Left renal cortex interstitium (tissue), 4 donors: ENCODE results near the gene GRAMD1A. TPM values are rescaled to one million over a fixed set of nuclear protein-coding genes. Genes with fewer than 3 reads are reported as not detected.
"Not testable (repeated sequence)": the region's sequence is repeated elsewhere in the genome, so short reads cannot be mapped to it uniquely, and the experiment has no call there.

Experiments
- DNase-seq, 4 donors: peaks; one replicate each; pipeline ENCODE4 v3.0.0-alpha.2; 2013; ENCODE audit warnings: low read depth in 4 of 4, low spot score in 2 of 4, missing footprints in 1 of 4
- polyA plus RNA-seq, 4 donors: library from polyadenylated mRNA; unstranded; fragments of 120-200 nt; gene quantifications; one replicate each; pipeline ENCODE4 v1.2.1, GENCODE V29; 2013; ENCODE audit not compliant: insufficient read length in 4 of 4

Gene GRAMD1A
- polyA plus RNA-seq, 4 donors = 48.1 to 87.2 (median 61.3) TPM

DNA sequence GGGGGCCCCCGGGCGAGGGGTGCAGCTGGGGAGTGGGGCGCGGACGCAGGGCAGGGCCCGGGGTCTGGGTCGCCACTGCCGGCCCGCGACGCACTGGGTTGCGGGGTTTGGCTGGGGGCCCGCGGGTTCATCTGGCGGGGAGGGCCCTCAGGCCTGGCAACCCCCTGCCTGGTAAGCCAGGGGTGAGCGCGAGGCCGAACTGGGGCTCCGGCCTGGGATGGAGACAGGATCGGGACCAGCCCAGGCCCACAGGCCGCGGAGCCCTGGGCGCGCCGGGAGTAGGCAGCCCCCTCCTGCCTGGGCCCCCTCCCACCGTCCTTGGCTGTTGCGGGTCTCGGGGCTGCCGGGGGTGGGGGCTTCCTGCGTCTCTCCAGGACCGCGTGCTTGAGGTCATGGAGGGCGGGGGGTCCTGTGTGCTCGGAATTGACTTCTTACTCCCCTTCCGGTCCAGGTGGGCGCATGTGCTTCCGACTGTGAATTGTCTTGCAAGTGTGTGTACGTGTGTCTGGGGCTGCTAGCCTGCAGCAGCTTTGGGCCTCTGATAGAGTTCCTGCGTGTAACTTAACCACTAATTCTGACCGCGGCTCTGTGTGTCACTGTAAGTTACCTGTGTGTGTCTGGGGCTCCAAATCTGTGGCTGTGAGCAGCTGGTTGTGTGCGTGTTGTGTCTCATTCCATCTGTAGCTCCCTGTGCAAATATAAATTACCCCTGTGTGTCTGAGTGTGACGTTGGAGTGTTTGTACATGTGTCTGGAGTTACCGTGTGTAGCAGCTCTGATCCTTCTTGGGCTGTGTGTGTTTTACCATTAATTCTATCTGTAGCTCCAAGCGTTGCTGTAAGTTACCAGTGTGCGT lies 751 bp downstream of the GRAMD1A start:
- no peak for DNase-seq

DNA sequence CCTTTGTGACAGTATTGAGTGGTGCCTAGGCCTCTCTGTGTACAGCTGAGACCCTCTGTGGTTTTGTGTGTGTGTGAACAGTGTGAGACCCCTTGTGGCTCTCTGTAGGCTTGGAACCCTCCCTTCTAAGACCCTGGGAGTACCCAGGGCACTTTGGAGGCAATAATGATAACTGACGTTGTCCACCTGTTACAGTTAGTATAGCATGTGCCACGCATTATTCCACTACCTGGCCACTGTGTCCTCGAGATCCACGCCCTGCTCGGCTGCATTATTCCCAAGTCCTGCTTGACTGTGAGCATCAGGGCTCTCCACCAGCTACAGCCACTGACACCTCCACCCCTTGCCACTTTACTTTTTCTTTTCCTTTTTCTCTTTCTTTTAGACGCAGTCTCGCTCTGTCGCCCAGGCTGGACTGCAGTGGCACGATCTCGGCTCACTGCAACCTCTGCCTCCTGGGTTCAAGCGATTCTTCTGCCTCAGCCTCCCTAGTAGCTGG lies 2.0 kb downstream of the GRAMD1A start:
- no peak for DNase-seq

DNA sequence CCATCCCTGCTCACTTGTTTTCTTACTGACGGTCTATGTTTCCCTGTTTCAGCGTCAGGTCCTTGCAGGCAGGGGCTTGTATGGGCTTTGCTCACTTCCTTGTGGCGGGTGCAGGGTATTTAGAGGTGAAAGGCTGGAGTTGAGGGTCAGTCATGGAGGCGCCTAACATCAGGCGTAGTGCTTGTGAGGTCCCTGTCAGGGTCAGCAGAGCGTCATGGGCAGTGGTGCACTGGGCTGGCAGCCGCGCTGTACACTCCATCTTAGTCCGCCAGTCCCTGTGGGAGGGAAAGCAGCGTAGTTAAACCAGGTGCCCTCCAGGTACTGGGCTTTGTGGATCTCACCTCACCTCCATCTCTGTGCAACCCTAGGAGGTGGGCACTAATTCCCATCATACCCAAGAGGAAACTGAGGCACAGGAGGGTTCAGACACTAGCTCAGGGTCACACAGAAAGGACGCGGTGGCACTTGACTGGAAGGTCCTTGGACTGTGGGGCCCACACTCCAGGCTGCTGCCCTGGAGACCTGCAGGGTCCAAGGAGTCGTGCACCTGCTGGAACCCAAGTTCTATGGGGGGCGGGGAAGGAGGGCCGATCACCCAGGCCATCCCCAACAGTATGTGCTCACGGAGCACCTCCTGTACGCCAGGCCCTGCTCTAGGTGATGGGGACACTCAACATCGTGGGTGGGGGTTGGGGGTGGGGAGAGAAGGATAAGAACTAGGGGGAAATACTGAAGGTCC lies 4.6 kb downstream of the GRAMD1A start:
- no peak for DNase-seq

DNA sequence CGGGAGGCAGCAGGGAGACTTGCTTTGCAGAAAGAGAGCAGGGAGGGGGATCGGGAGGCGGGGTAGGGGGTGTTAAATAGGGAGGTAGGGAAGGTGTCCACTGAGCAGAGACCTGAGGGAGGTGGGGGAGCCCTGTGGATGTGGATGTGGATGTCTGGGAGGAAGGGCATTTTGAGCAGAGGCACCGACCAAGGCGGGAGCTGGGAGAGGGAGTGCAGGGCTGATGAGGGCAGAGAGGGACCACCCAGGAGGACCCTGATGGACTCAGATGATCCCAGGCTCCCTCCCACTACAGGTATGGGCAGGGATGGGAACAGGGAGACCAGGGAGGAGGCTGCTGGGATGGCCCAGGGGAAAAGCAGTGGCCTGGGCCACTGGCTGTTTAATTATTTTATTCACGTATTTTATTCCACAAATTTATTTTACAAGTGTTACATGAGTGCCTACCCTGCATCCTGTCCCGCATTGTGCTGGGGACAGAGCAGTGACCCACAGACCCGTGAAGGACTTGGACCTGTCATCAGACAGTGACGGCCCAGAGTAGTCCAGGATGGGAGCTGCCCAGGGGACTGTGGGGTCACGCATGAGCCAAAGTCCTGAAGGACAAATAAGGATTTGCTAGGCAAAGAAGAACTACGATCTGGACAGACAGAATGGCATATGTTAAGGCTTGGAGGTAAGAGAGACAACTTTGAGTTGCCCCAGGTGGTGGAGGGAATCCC lies 5.3 kb downstream of the GRAMD1A start:
- DNase-seq = no peak

DNA sequence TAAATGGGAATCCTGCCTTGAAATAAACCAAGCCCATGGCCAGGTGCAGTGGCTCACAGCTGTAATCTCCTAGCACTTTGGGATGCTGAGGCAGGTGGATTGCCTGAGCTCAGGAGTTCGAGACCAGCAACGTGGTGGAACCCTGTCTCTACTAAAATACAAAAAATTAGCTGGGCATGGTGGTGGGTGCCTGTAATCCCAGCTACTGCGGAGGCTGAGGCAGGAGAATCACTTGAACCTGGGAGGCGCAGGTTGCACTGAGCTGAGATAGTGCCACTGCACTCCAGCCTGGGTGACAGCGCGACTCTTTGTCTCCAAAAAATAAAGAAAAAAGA lies 5.9 kb downstream of the GRAMD1A start:
- DNase-seq = not testable (repeated sequence)

DNA sequence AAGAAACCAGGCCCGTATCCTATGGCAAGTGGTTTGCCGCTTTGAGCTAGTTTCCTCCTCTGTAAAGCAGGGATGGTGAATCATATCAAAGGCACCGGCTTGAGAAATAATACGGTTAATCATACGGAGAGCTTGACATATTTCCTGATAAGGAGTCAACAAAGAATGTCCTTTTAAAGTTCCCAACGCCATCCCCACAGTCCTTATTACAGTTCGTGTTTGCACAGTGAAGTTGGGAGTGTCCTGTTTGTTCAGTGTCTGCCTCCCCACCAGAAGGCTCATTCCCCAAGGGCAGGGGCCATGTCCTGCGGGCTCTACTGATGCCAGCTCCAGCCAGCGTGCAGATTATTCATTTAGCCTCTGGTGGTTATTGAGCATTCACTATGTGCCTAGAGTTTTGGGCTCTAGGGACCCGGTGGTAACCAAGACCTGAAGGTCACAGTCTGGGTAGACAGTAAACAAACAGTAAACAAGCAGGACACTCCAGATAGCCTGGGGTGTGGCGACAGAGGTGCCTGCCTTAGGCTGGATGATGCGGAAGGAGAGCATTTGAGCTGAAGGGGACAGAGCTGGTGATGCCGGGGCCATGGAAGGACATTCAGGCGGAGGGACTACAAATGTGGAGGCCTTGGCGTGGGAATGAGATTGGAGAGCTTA lies 6.3 kb downstream of the GRAMD1A start:
- no peak for DNase-seq

DNA sequence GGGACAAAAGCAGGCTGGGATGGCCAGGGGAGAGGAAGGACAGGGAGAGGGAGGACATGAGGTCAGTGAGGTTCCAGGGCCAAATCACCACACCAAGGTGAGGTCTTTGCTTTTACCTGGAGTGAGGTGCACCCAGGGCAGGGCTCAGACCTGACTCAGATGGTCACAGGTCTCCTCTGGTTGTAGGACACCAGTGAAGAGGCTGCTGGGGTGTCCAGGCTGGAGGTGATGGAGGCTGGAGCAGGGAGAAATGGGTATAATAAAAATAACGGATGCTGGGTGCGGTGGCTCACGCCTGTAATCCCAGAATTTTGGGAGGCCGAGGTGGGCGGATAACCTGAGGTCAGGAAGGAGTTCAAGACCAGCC lies 6.9 kb downstream of the GRAMD1A start:
- no peak for DNase-seq

DNA sequence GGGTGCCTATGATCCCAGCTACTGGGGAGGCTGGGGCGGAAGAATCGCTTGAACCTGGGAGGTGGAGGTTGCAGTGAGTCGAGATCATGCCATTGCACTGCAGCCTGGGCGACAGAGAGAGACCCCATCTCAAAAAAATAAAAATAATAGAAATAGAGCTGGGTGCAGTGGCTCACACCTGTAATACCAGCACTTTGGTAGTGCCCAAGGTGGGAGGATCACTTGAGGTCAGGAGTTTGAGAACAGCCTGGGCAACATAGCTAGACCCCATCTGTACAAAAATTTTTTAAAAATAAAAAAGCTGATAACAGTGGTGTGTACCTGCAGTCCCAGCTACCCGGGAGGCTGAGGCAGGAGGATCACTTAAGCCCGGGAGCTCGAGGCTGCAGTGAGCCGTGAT lies 7.3 kb downstream of the GRAMD1A start:
- not testable (repeated sequence) for DNase-seq

DNA sequence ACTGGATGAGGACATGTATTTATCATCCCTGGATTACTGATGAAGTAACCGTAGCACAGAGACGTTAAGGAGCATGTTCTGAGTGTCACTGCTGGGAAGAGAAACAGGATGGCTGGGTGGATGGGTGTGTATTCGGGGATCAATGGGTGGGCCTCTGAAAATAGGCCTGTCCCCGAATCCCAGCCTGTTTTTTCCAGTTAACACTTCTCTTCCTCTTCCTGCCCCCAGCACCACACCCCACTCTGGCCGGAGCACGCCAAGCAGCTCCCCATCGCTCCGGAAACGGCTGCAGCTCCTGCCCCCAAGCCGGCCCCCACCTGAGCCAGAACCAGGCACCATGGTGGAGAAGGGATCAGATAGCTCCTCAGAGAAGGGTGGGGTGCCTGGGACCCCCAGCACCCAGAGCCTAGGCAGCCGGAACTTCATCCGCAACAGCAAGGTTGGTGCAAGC lies 8.8 kb downstream of the GRAMD1A start:
- no peak for DNase-seq

DNA sequence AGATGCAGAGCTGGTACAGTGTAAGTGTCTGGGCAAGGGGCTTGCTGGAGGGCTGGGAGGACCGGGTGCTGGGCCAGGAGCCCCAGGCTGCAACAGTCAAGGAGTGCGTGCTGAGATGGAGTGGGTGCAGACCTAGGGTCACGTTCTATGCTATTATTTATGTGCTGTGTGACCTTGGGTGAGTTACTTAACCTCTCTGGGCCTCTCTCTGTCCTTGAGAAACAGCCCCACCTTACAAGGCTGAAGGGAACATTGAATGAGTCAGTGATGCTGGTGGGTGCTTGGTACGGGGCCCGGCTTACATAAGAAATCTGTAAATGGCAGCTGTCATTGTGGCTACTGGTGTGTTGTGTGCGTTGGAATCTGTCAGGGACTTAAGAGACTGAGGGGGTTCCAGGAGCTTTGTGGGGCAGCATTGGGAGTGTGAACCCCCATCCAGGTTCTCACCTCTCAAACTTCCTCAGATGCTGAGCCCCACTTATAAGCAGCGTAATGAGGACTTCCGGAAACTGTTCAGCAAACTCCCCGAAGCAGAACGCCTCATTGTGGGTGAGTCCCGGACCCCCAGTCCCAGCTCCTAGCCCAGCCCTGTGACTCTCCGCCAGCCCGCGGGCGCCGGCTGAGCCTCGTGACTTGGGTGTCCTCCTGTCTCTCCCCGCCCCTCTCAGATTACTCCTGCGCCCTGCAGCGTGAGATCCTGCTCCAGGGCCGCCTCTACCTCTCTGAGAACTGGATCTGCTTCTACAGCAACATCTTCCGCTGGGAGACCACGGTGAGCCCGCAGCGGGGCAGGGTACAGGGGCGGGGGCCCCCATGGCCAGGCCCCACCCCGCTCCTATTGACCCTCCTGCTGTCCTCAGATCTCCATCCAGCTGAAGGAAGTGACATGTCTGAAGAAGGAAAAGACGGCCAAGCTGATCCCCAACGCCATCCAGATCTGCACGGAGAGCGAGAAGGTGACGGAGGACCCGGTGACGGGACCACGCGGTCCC lies 9.6 kb downstream of the GRAMD1A start:
- DNase-seq = no peak

DNA sequence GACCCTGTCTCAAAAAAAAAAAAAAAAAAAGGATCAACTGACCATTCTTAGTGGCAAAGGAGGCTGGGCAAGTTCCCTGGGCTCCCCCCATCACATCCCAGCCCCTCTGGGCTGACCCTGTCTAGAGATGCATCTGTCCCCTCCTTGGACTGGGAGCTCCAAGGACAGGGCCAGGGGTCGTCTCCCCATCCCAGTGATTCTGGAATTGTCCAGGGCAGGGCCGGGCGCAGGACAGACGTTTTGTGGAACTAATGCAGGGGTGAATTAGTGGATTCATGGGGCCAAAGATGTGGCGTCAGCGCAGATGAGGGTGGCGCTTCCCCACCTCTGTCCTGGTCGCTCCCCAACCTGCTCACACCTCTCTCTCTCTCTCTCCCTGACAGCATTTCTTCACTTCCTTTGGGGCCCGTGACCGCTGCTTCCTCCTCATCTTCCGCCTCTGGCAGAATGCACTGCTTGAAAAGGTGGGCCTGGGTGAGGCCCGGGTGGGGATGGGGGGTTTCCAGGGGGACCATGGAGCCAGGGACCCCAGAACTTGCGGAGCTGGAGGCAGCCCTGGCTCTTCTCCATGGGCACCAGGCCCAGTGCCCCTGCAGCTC lies 11.1 kb downstream of the GRAMD1A start:
- no peak for DNase-seq

DNA sequence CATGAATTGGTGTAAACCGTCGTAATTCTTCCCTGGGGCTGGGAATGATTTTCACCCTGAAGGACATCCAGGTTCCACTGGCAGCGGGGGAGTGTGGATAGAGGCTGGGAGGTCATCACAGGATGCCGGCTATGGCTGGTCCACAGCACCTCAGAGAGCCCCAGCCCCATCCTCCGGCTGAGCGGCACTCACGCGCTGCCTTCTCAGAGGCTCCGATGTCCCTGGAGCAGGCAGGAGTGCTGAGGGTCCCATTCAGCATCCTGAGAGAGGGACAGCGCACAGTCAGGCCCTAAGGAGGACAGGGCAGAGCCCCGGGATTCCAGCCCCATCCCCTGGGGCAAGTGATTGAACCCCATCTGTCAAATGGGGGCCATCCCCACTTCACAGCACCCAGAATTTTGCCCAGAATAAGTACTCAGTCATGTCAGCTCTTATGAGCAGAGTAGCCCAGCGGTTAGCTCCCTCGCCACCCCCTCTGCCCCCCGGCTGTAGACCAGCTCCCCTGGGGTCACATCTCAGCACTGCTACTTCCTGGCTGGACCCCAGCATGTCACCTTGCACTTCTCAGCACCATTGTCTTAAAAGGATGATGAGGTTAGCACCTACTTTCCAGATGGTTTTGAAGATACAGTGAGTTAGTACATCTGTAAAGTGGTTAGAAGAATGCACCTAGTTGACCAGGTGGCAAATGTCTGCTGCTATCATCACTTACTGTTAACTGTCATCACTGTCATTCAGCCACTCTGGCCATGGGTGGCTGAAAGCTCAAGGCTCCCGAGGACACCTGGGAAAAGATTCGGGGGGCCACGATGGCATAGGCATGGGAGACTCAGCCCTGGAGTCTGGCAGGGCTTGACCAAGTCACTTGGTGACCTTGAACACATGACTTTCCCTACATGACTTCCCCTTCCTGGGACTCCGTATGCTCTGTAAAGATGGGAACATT lies 11.9 kb downstream of the GRAMD1A start:
- no peak for DNase-seq

DNA sequence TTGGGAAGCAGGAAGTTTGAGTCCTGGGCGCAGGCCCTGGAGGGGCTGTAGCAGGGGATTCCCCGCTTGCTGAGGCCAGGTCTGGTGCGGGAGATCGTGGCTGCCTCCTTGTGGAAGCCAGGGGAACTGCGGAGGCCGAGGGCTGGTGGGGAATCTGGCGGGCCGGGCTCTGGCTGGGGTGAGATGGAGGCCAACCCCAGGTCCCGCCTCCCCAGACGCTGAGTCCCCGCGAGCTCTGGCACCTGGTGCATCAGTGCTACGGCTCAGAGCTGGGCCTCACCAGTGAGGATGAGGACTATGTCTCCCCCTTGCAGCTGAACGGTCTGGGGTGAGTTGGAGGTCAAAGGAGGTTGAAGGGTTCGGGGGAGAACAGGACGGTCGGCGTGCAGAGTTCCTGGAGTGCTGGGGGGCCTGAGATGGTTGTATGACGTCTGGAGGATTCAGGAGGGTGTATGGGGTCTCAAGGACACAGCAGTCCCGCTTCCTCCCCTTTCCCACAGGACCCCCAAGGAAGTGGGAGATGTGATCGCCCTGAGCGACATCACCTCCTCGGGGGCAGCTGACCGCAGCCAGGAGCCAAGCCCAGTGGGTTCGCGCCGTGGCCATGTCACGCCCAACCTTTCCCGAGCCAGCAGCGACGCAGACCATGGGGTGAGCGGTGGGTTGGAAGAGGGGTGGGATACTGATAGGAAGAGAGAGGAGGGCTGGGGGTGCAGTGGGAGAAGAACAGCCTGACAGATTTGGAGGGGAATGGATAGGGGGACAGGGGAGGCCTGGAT lies 13.1 kb downstream of the GRAMD1A start:
- DNase-seq = no peak

DNA sequence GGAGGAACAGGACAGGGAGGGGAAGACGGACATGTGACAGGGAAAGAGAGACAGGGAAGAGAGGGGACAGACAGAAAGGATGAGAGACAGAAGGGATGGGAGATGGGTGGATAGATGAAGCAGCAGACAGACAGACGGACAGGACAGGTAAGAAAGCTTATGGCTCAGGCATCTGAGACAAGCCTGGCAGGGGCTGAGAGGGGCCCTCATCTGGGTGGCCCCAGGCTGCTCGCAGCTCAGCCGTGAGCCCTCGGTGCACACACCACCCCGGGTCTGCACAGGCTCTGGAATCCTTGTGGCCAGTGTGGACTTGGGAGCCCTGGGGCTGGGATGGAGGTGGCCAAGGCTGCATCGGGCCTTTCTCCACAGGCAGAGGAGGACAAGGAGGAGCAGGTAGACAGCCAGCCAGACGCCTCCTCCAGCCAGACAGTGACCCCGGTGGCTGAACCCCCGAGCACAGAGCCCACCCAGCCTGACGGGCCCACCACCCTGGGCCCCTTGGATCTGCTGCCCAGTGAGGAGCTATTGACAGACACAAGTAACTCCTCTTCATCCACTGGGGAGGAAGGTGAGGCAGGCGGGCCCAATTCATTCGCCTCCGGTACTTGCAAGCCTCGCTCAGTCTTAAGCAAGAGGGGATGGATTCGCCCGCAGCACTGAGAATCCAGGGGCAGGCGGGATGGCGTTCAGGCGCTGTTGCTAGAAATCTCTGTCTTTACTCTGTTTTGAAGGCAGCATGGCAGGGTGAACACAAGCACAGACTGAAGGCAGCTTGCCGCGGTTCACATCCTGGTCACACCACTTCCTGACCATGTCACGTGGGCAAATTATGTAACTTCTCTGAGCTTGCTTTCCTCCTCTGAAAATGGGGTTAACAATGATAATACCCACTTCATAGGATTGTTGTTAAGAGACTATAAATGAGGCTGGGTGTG lies 14.0 kb downstream of the GRAMD1A start:
- no peak for DNase-seq

DNA sequence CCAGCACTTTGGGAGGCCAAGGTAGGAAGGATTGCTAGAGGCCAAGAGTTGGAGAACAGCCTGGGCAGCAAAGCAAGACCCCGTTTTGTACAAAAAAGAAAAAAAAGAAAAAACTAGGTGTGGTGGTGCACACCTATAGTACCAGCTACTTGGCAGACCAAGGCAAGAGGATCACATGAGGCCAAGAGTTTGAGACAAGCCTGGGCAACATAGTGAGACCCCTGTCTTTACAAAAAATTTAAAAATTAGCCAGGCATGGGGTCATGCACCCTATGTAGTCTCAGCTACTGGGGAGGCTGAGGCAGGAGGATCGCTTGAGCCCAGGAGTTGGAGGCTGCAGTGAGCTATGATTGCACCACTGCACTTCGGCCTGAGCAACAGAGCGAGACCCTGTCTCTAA lies 14.7 kb downstream of the GRAMD1A start:
- DNase-seq = not testable (repeated sequence)

DNA sequence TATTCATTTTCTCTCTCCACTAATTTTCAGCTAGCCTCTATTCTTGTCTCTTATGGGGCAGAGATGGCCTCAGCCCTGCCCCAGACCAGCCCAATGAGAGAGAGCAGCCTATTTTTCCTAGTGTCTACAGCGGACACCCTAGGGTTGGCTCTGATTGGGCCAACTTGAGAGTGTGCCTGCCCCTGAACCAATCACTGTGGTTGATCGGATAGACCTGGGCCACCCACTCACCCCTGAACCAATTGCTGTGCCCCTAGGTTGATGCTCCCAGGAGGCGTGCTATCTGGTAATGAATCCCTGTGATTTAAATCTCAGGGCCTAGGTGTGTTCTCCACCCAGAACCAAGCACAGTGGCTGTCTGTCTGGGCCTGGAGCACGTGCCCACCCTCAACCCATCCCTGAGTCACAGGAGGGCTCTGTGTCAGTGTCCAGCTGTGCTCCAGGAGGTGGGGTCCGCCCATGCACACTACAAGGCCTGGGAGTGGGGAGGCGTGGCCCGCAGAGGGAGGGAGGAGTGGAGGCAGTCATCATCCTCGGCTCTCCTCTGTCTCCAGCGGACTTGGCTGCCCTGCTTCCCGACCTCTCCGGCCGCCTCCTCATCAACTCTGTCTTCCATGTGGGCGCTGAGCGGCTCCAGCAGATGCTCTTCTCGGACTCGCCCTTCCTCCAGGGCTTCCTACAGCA lies 15.3 kb downstream of the GRAMD1A start:
- DNase-seq = no peak
